Measurements from ENCODE around the gene PLEKHM1. TPM values are rescaled to one million over a fixed set of nuclear protein-coding genes. Genes with fewer than 3 reads are reported as not detected.
"Not testable (repeated sequence)": the region's sequence is repeated elsewhere in the genome, so short reads cannot be mapped to it uniquely, and the experiment has no call there.

The PLEKHM1 gene
- total and polyA plus RNA-seq, 2 donors (not counting 3 experiments of a cell fraction or from before 2014, with no cell fraction given) = 29.7 to 52.0 TPM

- BruUV-seq (replicated peaks); H3K9ac ChIP-seq (replicated peaks; ENCODE audit: extremely low read depth, insufficient read depth, low read length); intact Hi-C loops (cut with micrococcal nuclease); dilution Hi-C loops (cut with MboI; ENCODE audit: extremely low pct_ligation_motif_present, low sequenced_read_pairs); H3K9me1 ChIP-seq (replicated peaks; ENCODE audit: control insufficient read depth, extremely low read depth, insufficient read depth, low read length); CTCF ChIA-PET; H3K27me3 ChIP-seq (ENCODE audit: control insufficient read depth in 2 of 2, insufficient read depth in 2 of 2, low read length in 2 of 2); H2AFZ ChIP-seq (ENCODE audit: low read depth, low read length); H3K4me3 ChIP-seq (replicated peaks in 1 of 3; ENCODE audit: insufficient read depth in 1 of 3, low read depth in 1 of 3, low read length in 3 of 3); H4K20me1 ChIP-seq (replicated peaks; ENCODE audit: control insufficient read depth, extremely low read depth, insufficient read depth, low read length); H3K36me3 ChIP-seq (ENCODE audit: control insufficient read depth in 2 of 2, extremely low read depth in 1 of 2, insufficient read depth in 2 of 2, low read length in 2 of 2); H3K9me3 ChIP-seq (replicated peaks; ENCODE audit: control insufficient read depth, insufficient read depth, low read length); POLR2A ChIA-PET: not testable (repeated sequence)
- Histone ChIP-seq H3K4me1 (ENCODE audit: control insufficient read depth, extremely low read depth, insufficient read depth, low read length) (peaks cover 15% of the 10 kb centered on the region), H3K27ac (ENCODE audit: insufficient read depth, low read depth, low read length) (peak overlapping the region; percentile 69), H3K4me2 (ENCODE audit: insufficient read depth, low read length) (peak overlapping the region; percentile 30), H3K79me2 (ENCODE audit: control insufficient read depth, insufficient read depth, low read length) (peaks cover 16% of the 10 kb centered on the region)
- TF ChIP-seq JUN (IDR thresholded peaks at IDR 0.05; ENCODE audit: borderline replicate concordance, insufficient read depth, insufficient read length, low read depth) (peak; percentile 69), FOS (IDR thresholded peaks at IDR 0.05; ENCODE audit: borderline replicate concordance, insufficient read depth, low read length) (peak; percentile 60)
- peak; percentile 98 for FAIRE-seq
- peak; percentile 85 for DNase-seq (ENCODE audit: low read depth, low spot score)
Observed at GRCh38 chr17:45487704-45488103, 2.8 kb downstream of the PLEKHM1 start.

GRCh38 chr17:45483591-45484216 lies 6.8 kb downstream of the PLEKHM1 start:
- FAIRE-seq; intact Hi-C loops (cut with micrococcal nuclease); H3K4me2 ChIP-seq (ENCODE audit: insufficient read depth, low read length); BruUV-seq (replicated peaks); CTCF ChIA-PET; H3K9me3 ChIP-seq (replicated peaks; ENCODE audit: control insufficient read depth, insufficient read depth, low read length); H3K27ac ChIP-seq (ENCODE audit: insufficient read depth, low read depth, low read length); H3K79me2 ChIP-seq (ENCODE audit: control insufficient read depth, insufficient read depth, low read length); H3K4me3 ChIP-seq (replicated peaks in 1 of 3; ENCODE audit: insufficient read depth in 1 of 3, low read depth in 1 of 3, low read length in 3 of 3); H2AFZ ChIP-seq (ENCODE audit: low read depth, low read length); H3K36me3 ChIP-seq (ENCODE audit: control insufficient read depth in 2 of 2, extremely low read depth in 1 of 2, insufficient read depth in 2 of 2, low read length in 2 of 2); H3K9ac ChIP-seq (replicated peaks; ENCODE audit: extremely low read depth, insufficient read depth, low read length); H3K9me1 ChIP-seq (replicated peaks; ENCODE audit: control insufficient read depth, extremely low read depth, insufficient read depth, low read length); dilution Hi-C loops (cut with MboI; ENCODE audit: extremely low pct_ligation_motif_present, low sequenced_read_pairs); H4K20me1 ChIP-seq (replicated peaks; ENCODE audit: control insufficient read depth, extremely low read depth, insufficient read depth, low read length); DNase-seq (ENCODE audit: low read depth, low spot score); POLR2A ChIA-PET; H3K27me3 ChIP-seq (ENCODE audit: control insufficient read depth in 2 of 2, insufficient read depth in 2 of 2, low read length in 2 of 2): not testable (repeated sequence)
- H3K4me1 ChIP-seq (ENCODE audit: control insufficient read depth, extremely low read depth, insufficient read depth, low read length) = peaks cover 13% of the 10 kb centered on the region

- BruUV-seq (replicated peaks); H4K20me1 ChIP-seq (replicated peaks; ENCODE audit: control insufficient read depth, extremely low read depth, insufficient read depth, low read length); DNase-seq (ENCODE audit: low read depth, low spot score); POLR2A ChIA-PET; H3K9me3 ChIP-seq (replicated peaks; ENCODE audit: control insufficient read depth, insufficient read depth, low read length); H3K9ac ChIP-seq (replicated peaks; ENCODE audit: extremely low read depth, insufficient read depth, low read length); CTCF ChIA-PET; H2AFZ ChIP-seq (ENCODE audit: low read depth, low read length); dilution Hi-C loops (cut with MboI; ENCODE audit: extremely low pct_ligation_motif_present, low sequenced_read_pairs); H3K9me1 ChIP-seq (replicated peaks; ENCODE audit: control insufficient read depth, extremely low read depth, insufficient read depth, low read length); FAIRE-seq; intact Hi-C loops (cut with micrococcal nuclease); H3K27me3 ChIP-seq (ENCODE audit: control insufficient read depth in 2 of 2, insufficient read depth in 2 of 2, low read length in 2 of 2); H3K36me3 ChIP-seq (ENCODE audit: control insufficient read depth in 2 of 2, extremely low read depth in 1 of 2, insufficient read depth in 2 of 2, low read length in 2 of 2); H3K27ac ChIP-seq (ENCODE audit: insufficient read depth, low read depth, low read length); H3K79me2 ChIP-seq (ENCODE audit: control insufficient read depth, insufficient read depth, low read length); H3K4me2 ChIP-seq (ENCODE audit: insufficient read depth, low read length); H3K4me3 ChIP-seq (replicated peaks in 1 of 3; ENCODE audit: insufficient read depth in 1 of 3, low read depth in 1 of 3, low read length in 3 of 3): not testable (repeated sequence)
- peaks cover 11% of the 10 kb centered on the region for H3K4me1 ChIP-seq (ENCODE audit: control insufficient read depth, extremely low read depth, insufficient read depth, low read length)
Observed at GRCh38 chr17:45483177-45483576, 7.3 kb downstream of the PLEKHM1 start.

GRCh38 chr17:45482317-45482716 lies 8.2 kb downstream of the PLEKHM1 start:
- not testable (repeated sequence) for H3K27ac ChIP-seq (ENCODE audit: insufficient read depth, low read depth, low read length); BruUV-seq (replicated peaks); H3K4me3 ChIP-seq (replicated peaks in 1 of 3; ENCODE audit: insufficient read depth in 1 of 3, low read depth in 1 of 3, low read length in 3 of 3)

More at GRCh38 chr17:45482317-45482716, 8.2 kb downstream of the PLEKHM1 start:
- H3K79me2 ChIP-seq (ENCODE audit: control insufficient read depth, insufficient read depth, low read length); H2AFZ ChIP-seq (ENCODE audit: low read depth, low read length); H3K9me1 ChIP-seq (replicated peaks; ENCODE audit: control insufficient read depth, extremely low read depth, insufficient read depth, low read length); H4K20me1 ChIP-seq (replicated peaks; ENCODE audit: control insufficient read depth, extremely low read depth, insufficient read depth, low read length); POLR2A ChIA-PET; H3K27me3 ChIP-seq (ENCODE audit: control insufficient read depth in 2 of 2, insufficient read depth in 2 of 2, low read length in 2 of 2); FAIRE-seq; H3K4me2 ChIP-seq (ENCODE audit: insufficient read depth, low read length); intact Hi-C loops (cut with micrococcal nuclease); CTCF ChIA-PET; H3K9ac ChIP-seq (replicated peaks; ENCODE audit: extremely low read depth, insufficient read depth, low read length); H3K9me3 ChIP-seq (replicated peaks; ENCODE audit: control insufficient read depth, insufficient read depth, low read length); H3K4me1 ChIP-seq (ENCODE audit: control insufficient read depth, extremely low read depth, insufficient read depth, low read length); H3K36me3 ChIP-seq (ENCODE audit: control insufficient read depth in 2 of 2, extremely low read depth in 1 of 2, insufficient read depth in 2 of 2, low read length in 2 of 2); dilution Hi-C loops (cut with MboI; ENCODE audit: extremely low pct_ligation_motif_present, low sequenced_read_pairs); DNase-seq (ENCODE audit: low read depth, low spot score): not testable (repeated sequence)

Measured in endothelial cell of umbilical vein (primary cell).